Activated effector memory CD4-positive, alpha-beta T cell treated with anti-CD3 and anti-CD28 coated beads, Interleukin-2, amount 50 U/mL, for 16 hours (primary cell): ENCODE results near the gene IQUB.
"Not testable (repeated sequence)": the region's sequence is repeated elsewhere in the genome, so short reads cannot be mapped to it uniquely, and the experiment has no call there.

Experiments used
- DNase-seq: peaks from one replicate; pipeline ENCODE4 v3.0.0-alpha.2; 2020

IQUB gene

DNA sequence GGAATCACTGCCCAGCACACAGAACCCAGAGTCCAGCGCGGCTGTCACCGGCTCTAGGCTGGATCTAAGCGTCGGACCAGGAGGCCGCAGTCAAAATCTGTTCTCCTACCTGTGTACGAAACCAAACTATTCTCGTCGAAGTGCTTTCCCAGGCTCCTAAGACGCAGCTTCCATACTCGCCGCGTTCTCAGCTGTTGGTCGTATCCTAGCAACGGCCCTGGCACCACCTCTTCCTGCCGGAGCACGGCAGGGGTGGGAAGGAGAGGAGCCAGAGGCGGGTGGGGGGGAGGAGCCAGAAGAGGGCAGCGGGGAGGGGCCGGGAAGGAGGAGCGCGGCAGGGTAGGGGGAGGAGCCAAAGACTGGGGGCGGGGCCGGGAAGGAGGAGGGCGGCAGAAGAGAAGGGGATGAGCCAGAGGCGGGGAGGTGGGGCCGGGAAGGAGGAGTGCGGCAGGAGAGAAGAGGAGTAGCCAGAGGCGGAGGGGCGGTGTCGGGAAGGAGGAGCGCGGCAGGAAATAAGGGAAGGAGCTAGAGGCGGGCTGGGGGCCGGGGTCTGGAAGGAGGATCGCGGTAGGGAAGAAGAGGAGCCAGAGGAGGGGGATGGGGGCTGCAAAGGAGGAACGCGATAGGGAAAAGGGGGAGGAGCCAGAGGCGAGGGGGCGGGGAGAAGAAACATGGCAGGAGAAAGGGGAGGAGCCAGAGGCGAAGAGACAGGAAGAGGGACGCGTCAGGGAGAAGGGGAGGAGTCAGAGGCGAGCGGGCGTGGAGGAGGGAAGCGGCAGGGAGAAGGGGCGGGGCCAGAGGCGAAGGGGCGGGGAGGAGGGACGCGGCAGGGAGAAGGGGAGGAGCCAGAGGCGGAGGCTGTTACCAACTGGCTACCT, at the start of gene IQUB:
IQUB (minus strand) TSS at position 213 of the 878 bp plus-strand sequence. CDS start 22,255 bp downstream, outside the sequence.
- DNase-seq = peak; percentile 97

DNA sequence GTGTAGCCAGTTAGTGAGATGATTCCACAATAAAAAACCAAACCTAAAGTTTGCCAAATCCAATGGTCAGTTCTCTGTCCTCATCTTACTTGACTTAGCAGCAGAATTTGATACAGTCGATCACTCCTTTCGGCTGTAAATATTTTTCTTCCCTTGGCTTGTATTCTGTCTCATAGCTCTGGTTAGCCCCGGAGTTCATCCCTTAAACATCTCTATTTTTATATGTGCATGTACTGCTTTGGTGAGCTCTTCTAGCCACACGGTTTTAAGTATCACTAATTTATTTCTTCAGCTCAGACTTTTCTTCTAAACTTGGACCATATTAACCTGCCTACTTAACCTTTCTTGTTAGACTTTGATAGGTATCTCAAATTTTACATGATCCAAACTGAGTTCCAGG, 49.4 kb upstream of the IQUB start:
- DNase-seq = no peak

DNA sequence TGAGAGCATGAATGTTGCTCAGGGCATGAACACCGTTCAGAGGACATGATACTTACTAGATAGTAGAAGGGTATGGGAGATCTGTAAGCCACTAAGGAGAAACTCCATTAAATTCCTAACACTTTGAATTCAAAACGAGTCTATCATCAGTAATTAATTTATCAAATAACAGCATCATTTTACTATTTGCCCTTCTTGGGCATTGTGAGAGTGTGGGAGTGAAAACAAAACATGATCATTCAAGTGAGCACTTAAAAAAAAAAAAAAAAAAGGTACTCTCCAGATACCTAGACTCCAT, 46.7 kb upstream of the IQUB start:
- DNase-seq = no peak

DNA sequence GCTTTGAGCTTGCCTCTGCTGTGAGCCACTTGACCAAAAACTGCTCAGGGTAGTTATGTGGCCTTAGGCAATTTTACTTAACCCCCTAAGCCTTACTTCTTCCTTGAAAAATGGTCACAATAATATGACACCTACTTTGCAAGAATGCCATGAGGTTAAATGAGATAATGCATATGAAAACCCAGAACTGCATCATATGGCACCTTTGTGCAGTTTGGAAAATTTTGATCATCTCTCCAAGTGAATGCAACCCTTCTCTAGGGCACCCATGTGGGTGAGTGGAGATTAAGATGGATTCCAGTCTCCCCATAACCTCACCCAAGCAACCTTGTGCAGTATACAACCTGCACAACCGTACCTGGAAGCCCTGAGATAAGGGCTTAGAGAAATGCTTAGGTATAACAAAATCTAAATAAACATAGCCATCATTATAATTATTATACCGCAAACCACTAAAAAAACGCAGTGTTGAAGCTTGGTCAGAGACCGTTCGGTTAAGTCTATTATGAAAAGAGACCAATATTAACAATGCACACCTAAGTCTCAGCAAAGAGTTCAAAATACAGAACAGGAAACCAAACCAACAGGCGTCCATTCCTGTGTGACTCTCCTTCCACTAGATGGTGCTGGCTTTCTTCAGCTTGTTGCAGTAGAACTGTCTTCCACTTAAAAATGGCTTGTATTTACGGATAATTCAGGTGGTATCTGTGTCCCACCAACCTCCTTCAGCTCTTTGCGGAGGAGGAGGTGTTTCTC, 46.2 kb upstream of the IQUB start:
- no peak for DNase-seq

DNA sequence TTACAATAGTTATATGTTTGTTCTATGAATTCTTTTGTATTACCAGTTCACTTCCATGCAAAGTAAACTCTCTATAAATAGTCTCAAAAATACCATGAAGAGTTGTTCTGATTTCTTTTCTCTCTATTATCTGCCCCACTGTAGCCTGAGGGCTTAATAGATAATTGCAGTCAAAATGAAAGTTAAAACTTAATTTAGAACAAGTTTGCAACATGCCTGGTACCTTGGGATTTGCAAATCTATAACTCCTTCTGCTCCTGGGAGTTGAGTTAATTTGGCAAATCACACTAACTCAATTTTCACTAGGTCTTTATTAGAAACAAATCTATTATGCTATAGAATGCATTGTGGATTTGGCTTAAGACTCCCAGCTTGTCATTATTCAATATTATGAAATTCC, 45.0 kb upstream of the IQUB start:
- DNase-seq = no peak

DNA sequence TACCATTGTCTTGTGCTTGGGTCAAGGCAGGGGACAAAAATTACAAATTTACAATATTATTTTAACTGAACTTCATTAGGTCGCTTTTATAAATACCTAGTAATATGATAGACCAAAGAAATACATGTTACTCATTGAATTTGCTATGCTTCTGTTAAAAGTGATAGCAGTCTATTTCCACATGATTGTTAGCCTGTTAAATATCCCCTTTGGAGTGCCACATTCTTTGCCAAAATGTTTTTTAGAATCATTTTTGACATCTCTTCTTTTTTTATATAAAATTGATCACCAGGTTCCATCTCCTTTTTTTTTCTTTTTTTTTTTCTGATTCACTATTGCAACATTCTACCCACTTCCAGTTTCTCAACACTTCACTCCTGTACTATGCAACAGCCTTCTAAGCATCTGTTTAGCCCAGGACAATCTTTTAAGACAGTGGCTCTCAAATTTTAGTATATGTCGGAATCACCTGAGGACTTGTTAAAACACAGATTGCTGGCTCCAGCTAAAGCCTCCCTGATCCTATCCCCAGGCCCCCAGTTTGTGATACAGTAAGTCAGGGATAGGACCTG, 39.6 kb upstream of the IQUB start:
- DNase-seq = no peak

DNA sequence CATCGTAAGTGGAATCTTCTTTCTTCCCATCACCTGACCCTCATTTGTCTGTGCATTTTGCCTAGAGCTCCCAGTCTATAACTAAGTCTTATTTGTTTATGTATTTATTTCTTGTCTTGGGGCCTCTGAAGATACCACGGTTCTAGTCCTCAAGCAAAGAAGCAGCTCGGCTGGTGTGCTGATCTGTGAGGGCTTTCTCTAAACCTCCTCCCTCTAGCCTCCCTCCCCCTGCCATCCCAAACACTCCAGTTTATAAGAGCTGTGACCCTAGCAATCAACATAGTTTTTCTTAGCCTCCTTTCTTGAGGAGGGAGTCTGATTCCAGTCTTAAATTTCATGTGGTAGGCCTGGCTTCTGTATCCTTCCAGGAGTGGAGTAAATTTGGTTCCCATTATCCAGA, 38.9 kb upstream of the IQUB start:
- DNase-seq = no peak

DNA sequence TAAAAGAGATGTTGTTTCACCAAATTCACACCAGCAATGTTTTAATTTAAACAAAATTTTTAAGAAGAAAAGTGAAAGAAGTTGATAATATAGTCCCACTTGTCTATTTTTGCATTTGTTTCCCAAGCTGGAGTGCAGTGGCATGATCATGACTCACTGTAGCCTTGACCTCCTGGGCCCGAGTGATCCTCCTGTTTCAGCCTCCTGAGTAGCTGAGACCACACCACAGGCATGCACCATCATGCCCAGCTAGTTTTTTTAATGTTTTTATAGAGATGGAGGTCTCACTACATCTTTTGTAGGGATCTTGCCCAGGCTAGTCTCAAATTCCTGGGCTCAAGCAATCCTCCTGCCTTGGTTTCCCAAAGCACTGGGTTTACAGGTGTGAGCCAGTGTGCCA, 37.3 kb upstream of the IQUB start:
- DNase-seq = no peak

DNA sequence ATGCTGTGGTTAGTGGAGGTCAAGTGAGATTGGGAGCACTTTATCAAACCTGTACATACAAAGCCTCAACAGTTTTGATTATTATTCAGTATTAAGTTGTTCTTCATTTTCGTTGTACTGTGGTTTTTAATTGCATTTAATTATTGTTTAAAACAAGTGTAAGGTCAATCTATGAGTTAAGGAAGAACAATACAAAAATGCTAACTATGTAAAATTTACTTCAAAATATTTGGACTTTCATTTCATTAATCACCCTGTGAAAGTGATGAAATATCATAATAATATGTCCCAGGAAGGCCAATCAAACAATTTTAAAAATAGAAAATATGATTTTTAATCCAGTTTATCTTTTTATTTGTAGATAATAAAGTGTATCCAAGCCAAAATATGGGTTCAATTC, 36.8 kb upstream of the IQUB start:
- DNase-seq = no peak

DNA sequence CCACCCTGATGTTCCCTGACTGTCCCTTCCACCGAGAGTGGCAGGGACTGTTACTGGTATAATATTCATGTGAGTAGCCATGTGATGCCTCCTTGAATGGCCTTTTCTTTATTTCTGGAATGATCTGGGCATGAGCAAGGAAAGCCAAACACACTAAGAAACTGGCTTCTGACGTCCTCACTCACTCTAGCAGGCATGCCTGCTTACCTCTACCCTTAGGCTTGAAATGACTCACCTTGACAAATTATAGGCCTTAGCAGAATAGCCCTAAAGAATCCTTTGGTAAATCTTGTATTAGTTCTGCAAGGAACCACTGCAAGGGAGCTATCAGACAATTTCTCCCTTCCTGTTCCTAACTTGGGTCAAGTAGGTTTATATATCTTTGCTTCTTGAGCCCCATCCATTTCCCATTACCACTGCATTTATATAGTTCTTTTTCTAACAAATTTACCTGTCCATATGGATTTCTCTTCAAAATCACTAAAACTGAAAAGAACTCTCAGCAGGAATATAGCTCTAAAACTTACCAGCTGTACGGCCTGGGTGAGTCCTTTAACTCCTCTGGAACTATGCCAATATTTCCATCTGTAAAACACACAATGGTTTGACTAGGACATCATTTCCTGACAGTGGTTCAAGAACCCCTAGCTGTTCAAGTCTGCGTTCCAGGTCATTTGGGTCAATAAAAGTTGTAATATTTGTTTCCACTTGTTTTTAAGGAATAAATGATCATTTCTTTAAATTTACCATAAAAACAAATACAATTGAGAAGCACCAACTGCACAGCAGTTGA, 36.2 kb upstream of the IQUB start:
- DNase-seq = no peak

DNA sequence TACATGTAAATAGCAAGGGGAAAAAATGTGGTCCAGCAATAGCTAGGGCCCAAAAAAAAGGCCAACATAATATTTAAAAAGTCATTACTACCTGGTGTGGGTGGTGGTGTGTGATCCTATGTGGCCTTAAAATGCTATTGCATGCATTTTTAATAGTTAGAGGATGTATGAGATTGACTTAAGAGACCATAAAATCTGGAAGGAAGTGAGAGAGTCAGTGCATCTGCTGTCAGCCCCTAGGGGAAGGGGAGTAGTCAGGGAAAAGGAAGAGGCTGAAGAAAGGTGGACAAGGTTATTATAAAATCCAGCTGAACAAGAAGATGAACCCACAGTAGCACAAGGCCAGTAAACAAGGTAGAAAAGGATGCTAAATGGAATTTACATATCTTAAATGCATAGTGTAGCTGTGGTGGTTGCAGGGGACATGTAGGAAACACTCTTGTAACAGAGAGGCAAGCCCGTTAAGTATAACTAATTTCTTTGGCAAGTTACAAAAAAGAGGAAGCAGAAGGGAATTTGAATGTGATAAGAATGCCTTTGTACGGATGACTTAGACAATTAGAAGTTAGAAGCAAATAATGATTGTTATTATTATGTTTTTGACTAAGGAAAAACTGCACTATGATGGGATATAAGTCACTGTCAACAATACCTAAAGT, 35.1 kb upstream of the IQUB start:
- no peak for DNase-seq

DNA sequence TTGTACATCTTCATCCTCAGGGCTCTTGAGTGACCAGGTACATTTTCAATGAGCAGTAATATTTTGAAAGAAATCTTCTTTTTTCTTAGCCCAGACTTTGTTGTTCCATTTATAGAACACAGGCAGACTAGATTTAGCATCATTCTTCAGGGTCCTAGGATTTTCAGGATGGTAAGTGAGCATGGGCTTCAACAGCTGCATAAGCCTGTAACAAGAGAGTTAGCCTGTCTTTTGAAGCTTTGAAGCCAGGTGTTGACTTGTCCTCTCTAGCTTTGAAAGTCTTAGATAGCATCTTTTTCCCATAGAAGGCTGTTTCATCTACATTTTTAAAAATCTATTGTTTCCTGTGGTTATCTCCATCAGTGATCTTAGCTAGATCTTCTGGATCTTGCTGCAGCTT, 27.7 kb upstream of the IQUB start:
- no peak for DNase-seq

DNA sequence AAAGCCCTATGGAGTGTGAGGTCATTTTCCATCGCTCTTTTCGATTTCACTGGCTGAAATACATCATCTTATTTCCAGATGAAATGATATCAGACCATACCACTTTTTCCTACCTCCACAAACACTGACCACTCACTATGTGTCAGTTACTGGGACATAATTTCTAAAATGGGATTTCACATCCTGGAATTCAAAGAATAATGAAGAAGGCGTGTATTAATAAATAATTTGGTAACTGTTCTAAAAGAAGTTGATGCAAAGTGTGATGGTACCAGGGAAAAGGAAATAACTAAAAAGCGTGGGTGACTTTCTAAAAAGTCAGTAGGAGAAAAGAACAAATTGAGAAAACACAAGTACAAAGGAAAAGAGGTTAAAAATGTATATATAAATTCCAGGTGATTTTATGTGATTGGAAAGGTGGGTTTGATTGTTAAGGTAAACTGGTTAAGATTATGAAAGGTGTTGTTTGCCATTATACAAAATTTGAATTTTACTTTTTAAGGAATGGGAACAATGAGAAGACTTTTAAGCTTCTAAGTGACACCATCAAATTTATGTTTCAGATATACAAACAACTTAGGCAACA, 24.0 kb upstream of the IQUB start:
- DNase-seq = no peak

DNA sequence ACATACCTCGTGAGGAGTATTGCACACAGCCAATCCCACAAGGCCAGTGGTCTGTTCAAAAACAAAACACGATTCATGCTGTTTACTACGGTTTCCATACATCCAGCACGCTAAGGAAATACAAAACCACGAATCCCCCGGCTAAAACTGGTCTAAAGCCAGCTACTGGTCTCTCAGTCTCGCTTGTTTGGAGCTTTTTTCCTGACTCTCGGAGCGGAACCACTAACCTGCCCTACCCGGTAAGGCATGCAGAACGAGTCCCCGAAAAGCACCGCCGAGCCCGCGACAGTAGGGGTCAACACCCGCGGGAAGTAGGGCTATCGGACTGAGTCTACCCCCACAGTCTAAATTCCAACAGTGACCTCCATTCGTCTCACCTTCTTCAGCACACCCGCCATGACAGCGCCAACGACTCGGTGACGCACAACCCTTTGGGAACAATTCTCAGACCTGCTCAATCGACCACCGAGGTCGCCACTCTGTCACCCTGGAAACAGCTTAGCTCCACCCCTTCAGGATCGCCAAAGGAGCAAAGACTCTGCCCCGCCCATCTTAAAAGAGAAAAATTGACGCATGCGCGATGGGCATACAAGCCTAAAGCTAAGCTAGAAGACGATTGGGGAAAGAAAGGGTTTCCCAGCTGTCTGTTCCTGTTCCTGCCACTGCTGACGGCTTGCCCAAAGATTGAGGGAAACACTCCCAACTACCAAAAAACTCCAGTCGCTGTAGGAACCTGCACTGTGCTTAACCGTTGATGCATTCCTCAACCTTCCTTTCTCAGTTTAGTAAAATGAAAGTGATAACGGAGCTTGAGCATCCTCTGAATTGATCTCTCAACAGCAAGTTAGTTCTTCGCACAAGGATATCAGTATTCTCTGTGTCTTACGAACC, 23.2 kb upstream of the IQUB start, which contains the start of gene NDUFA5:
NDUFA5 (minus strand) TSS at position 421 of the 891 bp plus-strand sequence; CDS start at position 398, 23 bp downstream.
- DNase-seq = peak; percentile 98

DNA sequence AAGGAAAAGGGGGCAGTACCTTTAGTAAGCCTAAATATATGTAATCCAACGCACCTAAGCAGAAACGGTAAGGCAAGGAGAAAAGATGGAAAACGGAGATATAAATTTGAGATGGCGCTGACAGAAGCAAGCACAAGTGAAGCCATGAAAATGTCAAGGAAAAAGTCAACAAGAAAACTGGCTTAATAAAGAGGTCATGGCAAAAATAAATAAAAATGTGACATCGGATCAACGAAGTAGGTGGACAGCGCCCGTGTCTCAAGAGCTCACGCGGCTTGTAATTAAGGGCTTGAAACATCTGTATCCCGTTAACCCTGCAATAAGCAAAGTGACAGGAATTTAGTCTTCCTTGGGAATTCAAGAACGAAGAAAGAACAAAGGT, 22.6 kb upstream of the IQUB start:
- no peak for DNase-seq

DNA sequence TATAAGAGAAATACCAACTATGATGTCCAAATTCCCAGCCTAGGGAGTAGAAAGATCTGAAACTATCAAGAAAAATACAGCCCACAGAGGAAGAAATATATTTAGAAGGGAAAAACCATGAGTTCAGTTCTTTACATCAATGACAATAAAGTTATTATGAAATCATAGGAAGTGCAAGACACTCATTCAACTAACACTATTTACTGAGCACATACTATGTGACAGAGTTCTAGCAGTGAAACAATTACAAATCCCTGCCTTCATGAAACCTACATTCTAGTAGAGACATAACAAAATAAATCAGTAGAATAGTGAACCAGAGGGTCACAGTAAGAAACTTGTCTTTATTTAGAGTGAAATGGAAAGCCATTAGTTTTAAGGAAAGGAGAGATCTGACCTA, 21.1 kb upstream of the IQUB start:
- no peak for DNase-seq

DNA sequence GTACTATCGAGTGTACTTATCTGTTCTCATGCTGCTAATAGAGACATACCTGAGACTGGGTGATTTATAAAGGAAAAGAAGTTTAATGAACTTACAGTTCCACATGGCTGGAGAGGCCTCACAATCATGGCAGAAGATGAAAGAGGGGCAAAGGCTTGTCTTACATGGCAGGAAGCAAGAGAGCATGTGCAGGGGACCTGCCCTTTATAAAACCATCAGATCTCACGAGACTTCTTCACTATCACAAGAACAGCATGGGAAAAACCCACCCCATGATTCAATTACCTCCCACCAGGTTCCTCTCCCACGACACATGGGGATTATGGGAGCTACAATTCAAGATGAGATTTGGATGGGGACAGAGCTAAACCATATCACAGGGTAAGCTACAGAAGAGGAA, 18.8 kb upstream of the IQUB start:
- DNase-seq = no peak

DNA sequence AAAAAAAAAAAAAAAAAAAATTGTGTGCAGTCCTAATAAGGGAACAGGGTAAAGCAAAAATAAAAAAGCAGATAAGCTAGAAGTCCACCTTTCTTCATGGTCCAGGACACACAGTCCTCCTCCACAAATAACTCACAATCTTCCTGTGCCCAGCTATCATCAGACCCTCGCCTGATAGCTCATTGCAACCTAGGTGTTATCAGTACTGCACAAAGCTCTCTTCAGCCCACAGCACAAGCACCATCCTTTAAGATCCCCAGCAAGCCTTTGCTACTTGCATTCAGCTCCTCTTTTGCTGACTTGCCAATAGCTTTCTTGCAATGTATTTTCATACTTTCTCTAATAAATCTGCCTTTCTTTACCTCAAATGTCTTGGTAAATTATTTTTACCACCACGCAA, 18.2 kb upstream of the IQUB start:
- DNase-seq = no peak

DNA sequence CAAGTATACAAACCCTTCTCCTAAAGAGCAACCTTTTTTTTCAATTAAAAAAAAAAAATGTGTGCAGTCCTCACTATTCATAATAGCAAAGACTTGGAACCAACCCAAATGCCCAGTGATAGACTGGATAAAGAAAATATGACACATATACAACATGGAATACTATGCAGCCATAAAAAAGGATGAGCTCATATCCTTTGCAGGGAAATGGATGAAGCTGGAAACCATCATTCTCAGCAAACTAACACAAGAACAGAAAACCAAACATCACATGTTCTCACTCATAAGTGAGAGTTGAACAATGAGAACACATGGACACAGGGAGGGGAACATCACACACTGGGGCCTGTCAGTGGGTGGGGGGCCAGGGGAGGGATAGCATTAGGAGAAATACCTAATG, 17.7 kb upstream of the IQUB start:
- DNase-seq = not testable (repeated sequence)

DNA sequence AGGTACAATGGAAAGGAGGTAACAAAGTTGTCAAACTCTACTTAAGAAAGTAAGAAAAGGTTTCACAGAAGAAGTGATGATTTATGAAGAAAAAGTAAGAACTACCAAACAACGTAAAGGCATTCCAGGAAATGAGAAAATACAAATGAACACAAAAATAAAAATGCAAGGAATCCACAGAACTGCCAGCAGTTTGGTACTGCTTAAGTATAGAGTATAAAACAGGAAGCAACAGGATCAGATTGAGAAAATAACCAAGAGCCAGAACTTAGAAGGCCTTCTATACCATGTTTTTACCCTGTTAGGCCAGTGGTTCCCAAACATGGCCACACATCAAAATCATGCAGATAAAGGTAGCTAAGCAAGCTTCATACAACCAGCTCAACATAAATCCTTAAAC, 14.0 kb upstream of the IQUB start:
- no peak for DNase-seq

DNA sequence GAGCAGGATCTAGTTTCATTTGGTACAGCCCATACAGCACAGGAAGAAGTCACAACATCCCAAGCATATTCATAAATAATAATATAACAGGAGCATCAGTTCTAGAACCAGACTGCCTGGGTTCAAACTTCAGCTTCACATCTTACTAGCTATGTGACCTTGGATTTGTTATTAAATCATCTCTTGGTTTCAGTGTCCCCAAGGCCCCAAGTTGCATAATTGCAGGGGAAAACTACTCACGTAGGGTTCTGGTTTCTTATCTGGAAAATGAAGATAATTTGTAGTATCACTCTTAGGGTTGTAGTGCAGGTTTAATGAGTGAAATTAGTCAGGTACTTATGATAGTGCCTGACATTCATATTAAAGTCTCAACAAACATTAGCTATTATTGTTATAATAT, 5.5 kb upstream of the IQUB start:
- DNase-seq = no peak
